Vagina (tissue), 2 donors: ENCODE data around the gene TMBIM6.

Experiments used
- CTCF ChIP-seq, 3 experiments: fragments of 450-650 bp in 2 of 3; fragments of 200-600 bp in 1 of 3; sonication (generic) in 1 of 3; IDR thresholded peaks; one replicate each; pipeline ENCODE4 v1.5.1; 2017 to 2019; ENCODE audit warnings: antibody characterized with exemption in 3 of 3, mild to moderate bottlenecking in 2 of 3, moderate library complexity in 2 of 3
- POLR2A ChIP-seq, 2 donors: fragments of 450-650 bp; IDR thresholded peaks; one replicate each; pipeline ENCODE4 v1.6.1; 2017; ENCODE audit warnings: antibody characterized with exemption in 2 of 2, mild to moderate bottlenecking in 2 of 2, moderate library complexity in 2 of 2
- POLR2AphosphoS5 ChIP-seq, 2 donors: sonication (generic); formaldehyde crosslinking; IDR thresholded peaks; one replicate each; pipeline ENCODE4 v1.9.0; 2017; ENCODE audit warnings: antibody characterized with exemption in 2 of 2, mild to moderate bottlenecking in 2 of 2, low read depth in 1 of 2; ENCODE audit not compliant: insufficient read depth in 1 of 2

DNA sequence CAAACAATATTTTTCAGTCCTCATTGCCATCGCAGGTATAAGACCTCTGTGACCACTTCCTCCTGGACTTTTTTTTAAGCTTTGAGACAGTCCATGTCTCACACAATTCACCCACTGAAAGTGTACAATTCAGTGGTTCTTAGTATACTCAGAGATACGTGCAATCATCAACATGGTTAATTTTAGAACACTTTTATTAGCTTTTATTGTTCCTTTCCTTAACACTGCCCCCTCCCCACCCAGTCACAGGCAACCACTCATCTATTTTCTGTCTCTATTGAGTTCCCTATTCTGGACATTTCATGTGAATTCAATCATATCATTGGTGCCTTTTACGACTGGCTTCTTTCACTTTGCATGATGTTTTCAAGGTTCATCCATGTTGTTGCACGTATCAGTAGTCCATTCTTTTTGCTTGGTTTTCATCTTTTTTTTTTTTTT lies 70.6 kb downstream of the TMBIM6 start:
- TF ChIP-seq POLR2A (IDR thresholded peaks at IDR 0.05) (no peak), CTCF (IDR thresholded peaks at IDR 0.05) (no peak), POLR2AphosphoS5 (IDR thresholded peaks at IDR 0.05; ENCODE audit: insufficient read depth in 1 of 2, low read depth in 1 of 2) (no peak)
